Measurements from ENCODE around the gene HMCN1.

Gene HMCN1

GRCh38 chr1:185819798-185820197 is 85.6 kb downstream of the HMCN1 start:
- Histone ChIP-seq H3K27me3 (ENCODE audit: control insufficient read depth, insufficient read depth, low read length, poor library complexity, severe bottlenecking) (no peaks in the 10 kb centered on the region), H3K36me3 (ENCODE audit: control insufficient read depth, insufficient read depth, low read length) (no peaks in the 10 kb centered on the region), H3K27ac (ENCODE audit: insufficient read depth, low read depth, low read length, poor library complexity, severe bottlenecking) (no peak overlapping the region), H3K4me1 (ENCODE audit: control insufficient read depth, insufficient read depth, low read length) (no peaks in the 10 kb centered on the region), H3K4me3 (ENCODE audit: insufficient read depth, low read depth, low read length) (no peak overlapping the region), H3K9me3 (ENCODE audit: control insufficient read depth, low read length) (no peaks in the 10 kb centered on the region)

DNA sequence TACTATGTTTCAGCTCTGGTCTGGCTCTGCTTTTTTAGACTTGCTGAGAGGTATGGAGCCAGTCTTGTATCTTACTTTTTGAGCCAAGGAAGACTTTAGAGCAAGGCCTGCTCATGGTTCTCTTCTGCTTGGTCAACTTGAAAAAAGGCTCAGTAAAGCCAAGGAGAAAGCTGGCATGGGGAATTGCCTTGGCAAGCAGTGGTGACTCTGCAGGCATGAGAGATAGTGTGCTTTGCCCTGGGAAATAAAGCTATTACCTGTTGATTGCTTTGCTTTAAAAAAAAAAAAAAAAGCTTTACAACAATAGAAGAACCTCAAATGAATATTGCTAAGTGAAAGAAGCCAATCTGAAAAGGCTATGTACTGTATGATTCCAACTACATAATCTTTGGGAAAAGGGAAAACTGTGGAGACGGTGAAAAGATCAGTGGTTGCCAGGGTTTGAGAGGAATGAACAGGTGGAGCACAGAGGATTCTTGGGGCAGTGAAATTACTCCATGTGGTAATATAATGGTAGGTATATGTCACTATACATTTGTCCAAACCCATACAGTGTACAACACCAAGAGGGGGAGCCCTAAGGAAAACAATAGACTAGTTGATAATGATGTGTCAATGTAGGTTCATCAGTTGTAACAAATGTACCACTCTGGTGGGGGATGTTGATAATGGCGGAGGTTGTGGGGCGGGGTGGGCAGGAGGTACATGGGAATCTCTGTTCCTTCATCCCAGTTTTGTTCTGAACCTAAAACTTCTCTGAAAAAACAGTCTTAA is 87.6 kb downstream of the HMCN1 start:
- no peak overlapping the region for H3K27ac ChIP-seq (ENCODE audit: insufficient read depth, low read depth, low read length, poor library complexity, severe bottlenecking)
- H3K27me3 ChIP-seq (ENCODE audit: control insufficient read depth, insufficient read depth, low read length, poor library complexity, severe bottlenecking): no peaks in the 10 kb centered on the region
- H3K9me3 ChIP-seq (ENCODE audit: control insufficient read depth, low read length): no peaks in the 10 kb centered on the region
- no peaks in the 10 kb centered on the region for H3K4me1 ChIP-seq (ENCODE audit: control insufficient read depth, insufficient read depth, low read length)
- no peaks in the 10 kb centered on the region for H3K36me3 ChIP-seq (ENCODE audit: control insufficient read depth, insufficient read depth, low read length)
- WGBS, 2 experiments: 93 to 98% methylated on average over 3 of the region's 3 CpGs
- no peak overlapping the region for H3K4me3 ChIP-seq (ENCODE audit: insufficient read depth, low read depth, low read length)

DNA sequence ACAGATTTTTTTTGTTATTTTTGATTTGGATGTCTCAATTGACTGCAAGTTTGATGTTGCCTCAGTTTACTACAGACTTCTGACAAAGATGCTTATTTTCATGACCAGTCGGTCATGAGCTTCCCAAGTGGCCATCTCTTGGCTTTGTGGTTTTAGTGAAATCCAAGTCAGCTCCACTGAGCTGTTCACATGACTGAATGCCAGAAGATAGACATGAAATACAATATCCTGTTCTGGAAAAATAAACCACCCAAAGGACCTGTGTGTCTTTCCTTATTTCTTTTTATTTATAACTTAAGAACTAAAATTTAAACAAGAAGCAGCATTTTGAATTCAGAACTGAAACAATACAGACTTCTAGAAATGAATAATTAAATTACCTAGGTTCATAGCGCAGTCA is 89.3 kb downstream of the HMCN1 start:
- H3K27me3 ChIP-seq (ENCODE audit: control insufficient read depth, insufficient read depth, low read length, poor library complexity, severe bottlenecking): no peaks in the 10 kb centered on the region
- no peaks in the 10 kb centered on the region for H3K9me3 ChIP-seq (ENCODE audit: control insufficient read depth, low read length)
- no peaks in the 10 kb centered on the region for H3K4me1 ChIP-seq (ENCODE audit: control insufficient read depth, insufficient read depth, low read length)
- WGBS, 2 experiments: 80 to 98% methylated on average over 1 to 2 of the region's 2 CpGs
- no peaks in the 10 kb centered on the region for H3K36me3 ChIP-seq (ENCODE audit: control insufficient read depth, insufficient read depth, low read length)
- H3K27ac ChIP-seq (ENCODE audit: insufficient read depth, low read depth, low read length, poor library complexity, severe bottlenecking): no peak overlapping the region
- H3K4me3 ChIP-seq (ENCODE audit: insufficient read depth, low read depth, low read length): no peak overlapping the region

- Histone ChIP-seq H3K4me1 (ENCODE audit: control insufficient read depth, insufficient read depth, low read length) (no peaks in the 10 kb centered on the region), H3K27me3 (ENCODE audit: control insufficient read depth, insufficient read depth, low read length, poor library complexity, severe bottlenecking) (no peaks in the 10 kb centered on the region), H3K4me3 (ENCODE audit: insufficient read depth, low read depth, low read length) (no peak overlapping the region), H3K9me3 (ENCODE audit: control insufficient read depth, low read length) (no peaks in the 10 kb centered on the region), H3K27ac (ENCODE audit: insufficient read depth, low read depth, low read length, poor library complexity, severe bottlenecking) (no peak overlapping the region), H3K36me3 (ENCODE audit: control insufficient read depth, insufficient read depth, low read length) (no peaks in the 10 kb centered on the region)
- WGBS, 2 experiments: 78 to 83% methylated on average over 1 of the region's 1 CpG
These were observed 89.9 kb downstream of the HMCN1 start for GRCh38 chr1:185824106-185824505.

- H3K27me3 ChIP-seq (ENCODE audit: control insufficient read depth, insufficient read depth, low read length, poor library complexity, severe bottlenecking): no peaks in the 10 kb centered on the region
- no CpG with 5 or more reads among the region's 1 CpG for WGBS, 2 experiments
- H3K27ac ChIP-seq (ENCODE audit: insufficient read depth, low read depth, low read length, poor library complexity, severe bottlenecking): no peak overlapping the region
These were observed 91.4 kb downstream of the HMCN1 start for GRCh38 chr1:185825556-185825955.

GRCh38 chr1:185834371-185834905 is 100.2 kb downstream of the HMCN1 start:
- no peaks in the 10 kb centered on the region for H3K36me3 ChIP-seq (ENCODE audit: control insufficient read depth, insufficient read depth, low read length)
- no peak overlapping the region for H3K4me3 ChIP-seq (ENCODE audit: insufficient read depth, low read depth, low read length)
- no peaks in the 10 kb centered on the region for H3K4me1 ChIP-seq (ENCODE audit: control insufficient read depth, insufficient read depth, low read length)
- 83 to 92% methylated on average over 2 of the region's 2 CpGs for WGBS, 2 experiments
- no peaks in the 10 kb centered on the region for H3K27me3 ChIP-seq (ENCODE audit: control insufficient read depth, insufficient read depth, low read length, poor library complexity, severe bottlenecking)
- no peak overlapping the region for H3K27ac ChIP-seq (ENCODE audit: insufficient read depth, low read depth, low read length, poor library complexity, severe bottlenecking)
- H3K9me3 ChIP-seq (ENCODE audit: control insufficient read depth, low read length): no peaks in the 10 kb centered on the region

More at GRCh38 chr1:185825556-185825955, 91.4 kb downstream of the HMCN1 start:
- H3K9me3 ChIP-seq (ENCODE audit: control insufficient read depth, low read length): no peaks in the 10 kb centered on the region
- no peak overlapping the region for H3K4me3 ChIP-seq (ENCODE audit: insufficient read depth, low read depth, low read length)
- no peaks in the 10 kb centered on the region for H3K4me1 ChIP-seq (ENCODE audit: control insufficient read depth, insufficient read depth, low read length)
- H3K36me3 ChIP-seq (ENCODE audit: control insufficient read depth, insufficient read depth, low read length): no peaks in the 10 kb centered on the region

- Histone ChIP-seq H3K36me3 (ENCODE audit: control insufficient read depth, insufficient read depth, low read length) (no peaks in the 10 kb centered on the region), H3K9me3 (ENCODE audit: control insufficient read depth, low read length) (no peaks in the 10 kb centered on the region), H3K4me3 (ENCODE audit: insufficient read depth, low read depth, low read length) (no peak overlapping the region), H3K4me1 (ENCODE audit: control insufficient read depth, insufficient read depth, low read length) (no peaks in the 10 kb centered on the region), H3K27me3 (ENCODE audit: control insufficient read depth, insufficient read depth, low read length, poor library complexity, severe bottlenecking) (no peaks in the 10 kb centered on the region), H3K27ac (ENCODE audit: insufficient read depth, low read depth, low read length, poor library complexity, severe bottlenecking) (no peak overlapping the region)
- 82% methylated on average over 1 of the region's 1 CpG for WGBS, 2 experiments
These were observed 101.0 kb downstream of the HMCN1 start for GRCh38 chr1:185835191-185835590.

DNA sequence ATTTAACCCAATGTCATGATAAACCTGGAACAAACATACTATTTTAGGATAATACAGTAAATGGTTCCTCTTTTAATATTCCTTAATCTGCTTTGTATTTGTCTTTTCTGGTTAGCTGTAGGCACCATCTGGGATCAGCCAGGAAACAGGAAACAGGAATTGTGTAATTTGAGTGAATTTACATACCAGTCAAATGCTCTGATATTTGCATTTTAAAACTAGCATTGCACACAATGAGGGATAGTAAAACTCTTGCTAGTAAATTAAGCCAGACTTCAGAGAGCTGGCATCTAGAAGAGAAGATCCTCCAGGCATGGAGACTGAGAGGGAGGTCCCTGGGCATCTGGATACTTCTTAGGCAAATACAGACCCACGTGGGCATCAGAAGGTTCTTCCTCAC is 103.5 kb downstream of the HMCN1 start:
- Histone ChIP-seq H3K36me3 (ENCODE audit: control insufficient read depth, insufficient read depth, low read length) (no peaks in the 10 kb centered on the region), H3K27ac (ENCODE audit: insufficient read depth, low read depth, low read length, poor library complexity, severe bottlenecking) (no peak overlapping the region), H3K27me3 (ENCODE audit: control insufficient read depth, insufficient read depth, low read length, poor library complexity, severe bottlenecking) (no peaks in the 10 kb centered on the region), H3K4me3 (ENCODE audit: insufficient read depth, low read depth, low read length) (no peak overlapping the region), H3K9me3 (ENCODE audit: control insufficient read depth, low read length) (no peaks in the 10 kb centered on the region), H3K4me1 (ENCODE audit: control insufficient read depth, insufficient read depth, low read length) (no peaks in the 10 kb centered on the region)
- 68 to 75% methylated on average over 1 of the region's 1 CpG for WGBS, 2 experiments

- H3K9me3 ChIP-seq (ENCODE audit: control insufficient read depth, low read length): no peaks in the 10 kb centered on the region
- no peaks in the 10 kb centered on the region for H3K27me3 ChIP-seq (ENCODE audit: control insufficient read depth, insufficient read depth, low read length, poor library complexity, severe bottlenecking)
- H3K4me3 ChIP-seq (ENCODE audit: insufficient read depth, low read depth, low read length): no peak overlapping the region
- H3K36me3 ChIP-seq (ENCODE audit: control insufficient read depth, insufficient read depth, low read length): no peaks in the 10 kb centered on the region
- 95 to 96% methylated on average over 2 of the region's 2 CpGs for WGBS, 2 experiments
- H3K4me1 ChIP-seq (ENCODE audit: control insufficient read depth, insufficient read depth, low read length): no peaks in the 10 kb centered on the region
- no peak overlapping the region for H3K27ac ChIP-seq (ENCODE audit: insufficient read depth, low read depth, low read length, poor library complexity, severe bottlenecking)
These were observed 103.9 kb downstream of the HMCN1 start for GRCh38 chr1:185838111-185838510.

- Histone ChIP-seq H3K27ac (ENCODE audit: insufficient read depth, low read depth, low read length, poor library complexity, severe bottlenecking) (no peak overlapping the region), H3K9me3 (ENCODE audit: control insufficient read depth, low read length) (no peaks in the 10 kb centered on the region), H3K27me3 (ENCODE audit: control insufficient read depth, insufficient read depth, low read length, poor library complexity, severe bottlenecking) (no peaks in the 10 kb centered on the region), H3K36me3 (ENCODE audit: control insufficient read depth, insufficient read depth, low read length) (no peaks in the 10 kb centered on the region), H3K4me1 (ENCODE audit: control insufficient read depth, insufficient read depth, low read length) (no peaks in the 10 kb centered on the region), H3K4me3 (ENCODE audit: insufficient read depth, low read depth, low read length) (no peak overlapping the region)
These were observed 106.7 kb downstream of the HMCN1 start for GRCh38 chr1:185840880-185841279.
